Osteoblast (primary cell): Measurements from ENCODE around the gene BSG. TPM values are rescaled to one million over a fixed set of nuclear protein-coding genes. Genes with fewer than 3 reads are reported as not detected.
A peak's percentile ranks its signal among the peaks of the same experiment; 100 is the strongest.

ENCODE experiments used
- DNase-seq: peaks from one replicate; pipeline ENCODE4 v3.0.0; 2011; ENCODE audit warnings: low spot score, mixed read lengths; ENCODE audit not compliant: insufficient read length; ENCODE audit errors: missing footprints
- H2AFZ ChIP-seq: 2 replicates; pipeline ENCODE4 v1.6.0; 2011; ENCODE audit warnings: mild to moderate bottlenecking, low read length
- H3K27ac ChIP-seq: 2 replicates; pipeline ENCODE4 v1.5.1; 2011; ENCODE audit warnings: mild to moderate bottlenecking, low read depth, low read length, moderate library complexity
- H3K27me3 ChIP-seq: 2 replicates; pipeline ENCODE4 v1.6.0; 2012; ENCODE audit warnings: mild to moderate bottlenecking, control low read depth, inconsistent platforms, low read length, moderate library complexity; ENCODE audit not compliant: insufficient read depth
- H3K36me3 ChIP-seq: 2 replicates; pipeline ENCODE4 v1.5.1; 2011; ENCODE audit warnings: mild to moderate bottlenecking, low read length, control low read depth, moderate library complexity; ENCODE audit not compliant: insufficient read depth
- H3K4me1 ChIP-seq: 2 replicates; pipeline ENCODE4 v1.5.1; 2011; ENCODE audit warnings: mild to moderate bottlenecking, low read length, control low read depth, moderate library complexity; ENCODE audit not compliant: insufficient read depth
- H3K4me2 ChIP-seq: 2 replicates; pipeline ENCODE4 v1.6.0; 2011; ENCODE audit warnings: mild to moderate bottlenecking, low read length; ENCODE audit not compliant: insufficient read depth
- H3K4me3 ChIP-seq: fragments of 200-600 bp; sonication (generic); 3 replicates; pipeline ENCODE4 v1.5.1; 2012; ENCODE audit warnings: mild to moderate bottlenecking, low read length, inconsistent platforms; ENCODE audit not compliant: insufficient read depth
- H3K79me2 ChIP-seq: 2 replicates; pipeline ENCODE4 v1.6.0; 2012; ENCODE audit warnings: mild to moderate bottlenecking, low read length, control low read depth, inconsistent platforms; ENCODE audit not compliant: insufficient read depth
- H3K9me3 ChIP-seq: 2 replicates; pipeline ENCODE4 v1.5.1; 2011; ENCODE audit warnings: low read depth, low read length, control low read depth
- H4K20me1 ChIP-seq: 2 replicates; pipeline ENCODE4 v1.6.0; 2012; ENCODE audit warnings: mild to moderate bottlenecking, low read length, control low read depth; ENCODE audit not compliant: insufficient read depth
- CTCF ChIP-seq: IDR thresholded peaks from 2 replicates; pipeline ENCODE4 v1.5.1; 2011; ENCODE audit warnings: mild to moderate bottlenecking, low read depth, low read length, moderate library complexity; ENCODE audit errors: extremely low read depth
- total RNA-seq: library from RNA; depleted of rRNA; stranded (reverse); fragments of >200 nt; gene quantifications from 2 replicates; pipeline ENCODE4 v1.2.3, GENCODE V29; 2012

Gene BSG
- 273 and 291 TPM in 2 replicates for total RNA-seq

GRCh38 chr19:572140-572742, at the start of gene BSG:
Gene BSG (plus strand): TSS chr19:572596. CDS start chr19:572635, 39 bp downstream.
- no peaks in the 10 kb centered on the region for H3K27me3 ChIP-seq
- peaks cover 47% of the 10 kb centered on the region for H3K79me2 ChIP-seq
- peak within 1 kb of the TSS; percentile 96 for H2AFZ ChIP-seq
- H3K4me3 ChIP-seq: peak within 1 kb of the TSS; percentile 97
- DNase-seq: peak; percentile 100
- no peaks in the 10 kb centered on the region for H3K36me3 ChIP-seq
- peak within 1 kb of the TSS; percentile 90 for H3K4me2 ChIP-seq
- peaks cover 44% of the 10 kb centered on the region for H3K4me1 ChIP-seq
- no peaks in the 10 kb centered on the region for H3K9me3 ChIP-seq
- H4K20me1 ChIP-seq: peaks cover 38% of the 10 kb centered on the region
- no peak for TF ChIP-seq CTCF
- peak within 1 kb of the TSS; percentile 77 for H3K27ac ChIP-seq

GRCh38 chr19:522726-523125, 49.7 kb upstream of the BSG start:
- peaks cover 3% of the 10 kb centered on the region for H3K4me1 ChIP-seq
- no peak overlapping the region for H3K4me2 ChIP-seq
- H3K36me3 ChIP-seq: no peaks in the 10 kb centered on the region
- no peak overlapping the region for H2AFZ ChIP-seq
- no peaks in the 10 kb centered on the region for H3K27me3 ChIP-seq
- H3K79me2 ChIP-seq: no peaks in the 10 kb centered on the region
- H3K27ac ChIP-seq: no peak overlapping the region
- no peaks in the 10 kb centered on the region for H4K20me1 ChIP-seq
- H3K4me3 ChIP-seq: no peak overlapping the region
- no peaks in the 10 kb centered on the region for H3K9me3 ChIP-seq
- DNase-seq: no peak
- TF ChIP-seq CTCF: no peak

DNA sequence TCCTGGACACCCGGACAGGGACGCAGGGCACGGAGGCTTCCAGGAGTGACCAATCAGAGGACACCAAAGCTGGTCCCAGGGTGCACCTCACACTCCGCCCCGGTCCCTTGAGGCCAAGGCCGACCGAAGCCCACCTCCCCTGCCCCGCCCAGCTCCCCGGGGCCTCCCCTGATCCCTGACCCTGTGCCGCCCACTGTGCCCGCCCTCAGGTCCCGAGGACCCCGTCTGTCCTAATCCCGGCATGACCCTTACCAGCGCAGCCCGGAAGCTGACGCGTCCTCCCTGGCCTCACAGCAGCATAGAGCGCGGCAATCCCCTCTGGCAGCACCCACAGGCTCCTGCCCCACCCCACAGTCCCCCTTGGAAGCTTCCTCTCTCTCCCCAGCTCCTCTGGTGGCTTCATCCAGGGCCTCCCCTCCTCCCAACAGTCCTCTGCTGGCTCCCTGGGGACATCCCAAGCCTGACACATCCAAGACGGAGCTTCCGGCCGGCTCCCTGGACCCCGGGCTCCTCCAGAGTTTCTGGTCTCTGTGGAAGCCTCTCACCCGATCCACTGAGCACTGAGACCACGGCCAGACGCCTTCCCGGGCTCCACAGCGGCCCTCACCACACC, 48.2 kb upstream of the BSG start:
- H3K9me3 ChIP-seq: no peaks in the 10 kb centered on the region
- no peaks in the 10 kb centered on the region for H3K27me3 ChIP-seq
- no peak for TF ChIP-seq CTCF
- no peak for DNase-seq
- H3K36me3 ChIP-seq: no peaks in the 10 kb centered on the region
- H4K20me1 ChIP-seq: no peaks in the 10 kb centered on the region
- H3K79me2 ChIP-seq: no peaks in the 10 kb centered on the region
- H2AFZ ChIP-seq: no peak overlapping the region
- H3K4me3 ChIP-seq: peak overlapping the region; percentile 25
- H3K4me1 ChIP-seq: peaks cover 3% of the 10 kb centered on the region
- no peak overlapping the region for H3K27ac ChIP-seq
- H3K4me2 ChIP-seq: peak overlapping the region; percentile 28

DNA sequence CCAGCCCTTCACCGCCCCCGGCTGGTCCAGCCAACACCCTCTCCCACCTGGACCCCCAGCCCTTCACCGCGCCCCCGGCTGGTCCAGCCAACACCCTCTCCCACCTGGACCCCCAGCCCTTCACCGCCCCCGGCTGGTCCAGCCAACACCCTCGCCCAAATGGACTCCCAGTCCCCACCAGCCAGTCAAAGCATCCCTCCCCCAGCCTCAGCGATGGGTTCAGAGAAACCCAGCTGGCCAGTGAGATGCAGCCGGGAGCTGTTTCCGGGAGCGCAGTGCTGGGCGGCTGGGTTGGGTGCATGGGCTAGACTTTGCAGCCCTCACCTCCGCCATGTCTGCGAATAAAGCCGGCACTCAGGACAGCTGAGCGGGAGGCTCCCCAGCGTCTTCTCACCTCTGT, 47.4 kb upstream of the BSG start:
- Histone ChIP-seq H3K27ac (no peak overlapping the region), H3K79me2 (no peaks in the 10 kb centered on the region), H3K27me3 (no peaks in the 10 kb centered on the region), H4K20me1 (no peaks in the 10 kb centered on the region), H3K4me2 (no peak overlapping the region), H3K4me3 (no peak overlapping the region), H3K36me3 (no peaks in the 10 kb centered on the region), H2AFZ (no peak overlapping the region), H3K4me1 (peaks cover 3% of the 10 kb centered on the region), H3K9me3 (no peaks in the 10 kb centered on the region)
- no peak for TF ChIP-seq CTCF
- DNase-seq: no peak
